ENCODE measurements around the gene RAB17.

The RAB17 gene

GRCh38 chr2:237585590-237586221, 4.8 kb downstream of the RAB17 start:
- H3K4me3 ChIP-seq (ENCODE audit: low read length, poor library complexity, severe bottlenecking) = no peak overlapping the region
- no peaks in the 10 kb centered on the region for H3K79me2 ChIP-seq (ENCODE audit: insufficient read depth, low read length)
- no peaks in the 10 kb centered on the region for H4K20me1 ChIP-seq (ENCODE audit: insufficient read depth, low read length, poor library complexity, severe bottlenecking)
- no peaks in the 10 kb centered on the region for H3K4me1 ChIP-seq (ENCODE audit: insufficient read depth, low read length, poor library complexity, severe bottlenecking)
- no peak overlapping the region for H3K9ac ChIP-seq (ENCODE audit: low read depth, low read length, poor library complexity, severe bottlenecking)
- no peaks in the 10 kb centered on the region for H3K9me3 ChIP-seq (ENCODE audit: insufficient read depth, low read depth, low read length)
- H2AFZ ChIP-seq (ENCODE audit: low read length) = no peak overlapping the region
- no peaks in the 10 kb centered on the region for H3K9me2 ChIP-seq (replicated peaks; ENCODE audit: low read depth, low read length)
- TF ChIP-seq CTCF (conservative IDR thresholded peaks at IDR 0.05; ENCODE audit: low read length) = no peak
- no peak for TF ChIP-seq EZH2phosphoT487 (IDR thresholded peaks at IDR 0.05; ENCODE audit: borderline replicate concordance)
- H3K27me3 ChIP-seq (ENCODE audit: insufficient read depth, low read length, poor library complexity, severe bottlenecking) = no peaks in the 10 kb centered on the region
- no peaks in the 10 kb centered on the region for H3K36me3 ChIP-seq (ENCODE audit: insufficient read depth, low read length)
- no peaks in the 10 kb centered on the region for H3F3A ChIP-seq (ENCODE audit: low read depth)
- no peak overlapping the region for H3K4me2 ChIP-seq (ENCODE audit: low read depth, low read length, poor library complexity, severe bottlenecking)

GRCh38 chr2:237583385-237584295, 6.9 kb downstream of the RAB17 start:
- Histone ChIP-seq H2AFZ (ENCODE audit: low read length) (no peak overlapping the region), H3K9me2 (replicated peaks; ENCODE audit: low read depth, low read length) (no peaks in the 10 kb centered on the region), H3K79me2 (ENCODE audit: insufficient read depth, low read length) (no peaks in the 10 kb centered on the region), H3F3A (ENCODE audit: low read depth) (no peaks in the 10 kb centered on the region), H3K9me3 (ENCODE audit: insufficient read depth, low read depth, low read length) (no peaks in the 10 kb centered on the region), H3K4me3 (ENCODE audit: low read length, poor library complexity, severe bottlenecking) (no peak overlapping the region), H3K9ac (ENCODE audit: low read depth, low read length, poor library complexity, severe bottlenecking) (no peak overlapping the region), H3K36me3 (ENCODE audit: insufficient read depth, low read length) (no peaks in the 10 kb centered on the region), H3K27me3 (ENCODE audit: insufficient read depth, low read length, poor library complexity, severe bottlenecking) (no peaks in the 10 kb centered on the region), H3K4me1 (ENCODE audit: insufficient read depth, low read length, poor library complexity, severe bottlenecking) (no peaks in the 10 kb centered on the region), H4K20me1 (ENCODE audit: insufficient read depth, low read length, poor library complexity, severe bottlenecking) (no peaks in the 10 kb centered on the region), H3K4me2 (ENCODE audit: low read depth, low read length, poor library complexity, severe bottlenecking) (no peak overlapping the region)
- TF ChIP-seq EZH2phosphoT487 (IDR thresholded peaks at IDR 0.05; ENCODE audit: borderline replicate concordance) (no peak), CTCF (conservative IDR thresholded peaks at IDR 0.05; ENCODE audit: low read length) (no peak)

GRCh38 chr2:237581751-237582746, 8.5 kb downstream of the RAB17 start:
- Histone ChIP-seq H3K4me1 (ENCODE audit: insufficient read depth, low read length, poor library complexity, severe bottlenecking) (no peaks in the 10 kb centered on the region), H2AFZ (ENCODE audit: low read length) (0 out of 2 replicates have a peak overlapping the region, but pooled peaks have one; percentile 76), H4K20me1 (ENCODE audit: insufficient read depth, low read length, poor library complexity, severe bottlenecking) (no peaks in the 10 kb centered on the region), H3K27me3 (ENCODE audit: insufficient read depth, low read length, poor library complexity, severe bottlenecking) (no peaks in the 10 kb centered on the region), H3K4me2 (ENCODE audit: low read depth, low read length, poor library complexity, severe bottlenecking) (no peak overlapping the region), H3F3A (ENCODE audit: low read depth) (no peaks in the 10 kb centered on the region), H3K9ac (ENCODE audit: low read depth, low read length, poor library complexity, severe bottlenecking) (no peak overlapping the region), H3K9me2 (replicated peaks; ENCODE audit: low read depth, low read length) (no peaks in the 10 kb centered on the region), H3K9me3 (ENCODE audit: insufficient read depth, low read depth, low read length) (no peaks in the 10 kb centered on the region), H3K4me3 (ENCODE audit: low read length, poor library complexity, severe bottlenecking) (no peak overlapping the region), H3K36me3 (ENCODE audit: insufficient read depth, low read length) (no peaks in the 10 kb centered on the region), H3K79me2 (ENCODE audit: insufficient read depth, low read length) (no peaks in the 10 kb centered on the region)
- TF ChIP-seq EZH2phosphoT487 (IDR thresholded peaks at IDR 0.05; ENCODE audit: borderline replicate concordance) = no peak
- TF ChIP-seq CTCF (conservative IDR thresholded peaks at IDR 0.05; ENCODE audit: low read length) = peak; percentile 74
